Measurements from ENCODE around the gene ERICH6B. TPM values are rescaled to one million over a fixed set of nuclear protein-coding genes. Genes with fewer than 3 reads are reported as not detected.
"Not testable (repeated sequence)": the region's sequence is repeated elsewhere in the genome, so short reads cannot be mapped to it uniquely, and the experiment has no call there.

The ERICH6B gene
- total and polyA plus RNA-seq, 2 experiments from 2014 or later: 0.52 TPM; not detected in 1

DNA sequence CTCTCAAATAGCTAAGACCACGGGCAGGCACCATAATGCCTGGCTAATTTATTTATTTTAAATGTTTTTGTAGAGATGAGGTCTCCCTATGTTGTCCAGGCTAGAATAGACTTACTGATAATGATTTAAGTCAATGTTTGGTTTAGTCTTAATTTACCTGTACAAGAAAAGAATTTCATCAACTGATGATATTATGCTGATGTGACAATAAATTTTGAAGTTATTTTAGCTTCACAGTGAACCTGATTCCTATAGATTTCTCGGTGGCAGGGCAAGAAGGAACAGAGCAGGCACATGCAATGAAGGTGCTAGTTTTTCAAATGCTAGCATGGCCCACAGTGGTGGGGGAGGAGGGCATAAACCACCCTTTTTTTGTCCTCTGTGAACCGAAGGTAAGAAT, 44.0 kb upstream of the ERICH6B start:
- TF ChIP-seq EZH2 (IDR thresholded peaks at IDR 0.05; ENCODE audit: borderline replicate concordance) (no peak), CTCF (IDR thresholded peaks at IDR 0.05; ENCODE audit: poor library complexity) (no peak), EZH2phosphoT487 (IDR thresholded peaks at IDR 0.05; ENCODE audit: low read depth, severe bottlenecking, unreplicated experiment) (no peak)
- Histone ChIP-seq H3K9me3 (ENCODE audit: low read depth) (no peaks in the 10 kb centered on the region), H3K4me1 (ENCODE audit: insufficient read depth) (no peaks in the 10 kb centered on the region), H3K79me2 (no peaks in the 10 kb centered on the region), H3K36me3 (replicated peaks; ENCODE audit: insufficient read depth, low read depth) (no peaks in the 10 kb centered on the region), H4K20me1 (ENCODE audit: insufficient read depth, poor library complexity, severe bottlenecking) (no peaks in the 10 kb centered on the region), H3K9me2 (replicated peaks; ENCODE audit: insufficient read depth) (no peaks in the 10 kb centered on the region), H3K4me3 (no peak overlapping the region), H3K27ac (no peak overlapping the region), H3K27me3 (no peaks in the 10 kb centered on the region), H3K4me2 (no peak overlapping the region), H2AFZ (no peak overlapping the region)
- no peak for DNase-seq (ENCODE audit: low spot score)
- 84% methylated on average over 3 of the region's 3 CpGs for WGBS (ENCODE audit: low lambda C conversion rate, missing lambda C conversion rate)

DNA sequence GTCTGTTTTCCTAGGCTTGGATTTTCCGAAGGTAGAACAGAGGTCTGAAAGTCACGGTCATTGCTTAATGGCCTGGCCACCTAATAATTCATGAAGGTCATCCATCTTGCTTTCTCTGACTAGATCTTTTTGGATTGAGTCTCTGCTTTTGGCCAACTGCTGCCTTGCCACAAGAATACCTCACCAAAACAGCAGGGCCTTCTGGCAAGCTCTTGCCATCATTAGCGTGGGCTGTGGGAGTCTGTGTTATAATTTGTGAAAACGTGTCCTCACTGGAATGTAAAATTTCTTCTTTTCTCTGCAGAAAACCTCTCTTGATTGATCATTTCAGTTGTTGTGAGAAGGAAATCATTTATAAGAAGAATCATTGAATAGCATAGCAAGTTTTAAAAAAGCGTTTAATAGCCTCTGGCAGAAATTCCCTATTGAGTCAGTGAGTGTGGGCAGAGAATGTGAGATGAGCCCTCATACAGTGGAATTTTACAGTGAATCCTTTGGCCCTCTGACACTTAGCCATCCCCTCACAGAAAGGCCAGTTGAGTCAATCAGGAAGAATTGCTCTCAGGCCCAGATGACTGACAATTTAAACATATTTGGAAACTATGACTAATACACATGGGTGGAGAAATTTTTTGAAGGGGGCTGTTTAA, 43.2 kb upstream of the ERICH6B start:
- Histone ChIP-seq H3K27ac (no peak overlapping the region), H3K79me2 (no peaks in the 10 kb centered on the region), H3K36me3 (replicated peaks; ENCODE audit: insufficient read depth, low read depth) (no peaks in the 10 kb centered on the region), H3K27me3 (no peaks in the 10 kb centered on the region), H2AFZ (no peak overlapping the region), H3K4me3 (no peak overlapping the region), H3K4me1 (ENCODE audit: insufficient read depth) (no peaks in the 10 kb centered on the region), H4K20me1 (ENCODE audit: insufficient read depth, poor library complexity, severe bottlenecking) (no peaks in the 10 kb centered on the region), H3K9me2 (replicated peaks; ENCODE audit: insufficient read depth) (no peaks in the 10 kb centered on the region), H3K9me3 (ENCODE audit: low read depth) (no peaks in the 10 kb centered on the region), H3K4me2 (no peak overlapping the region)
- 86% methylated on average over 5 of the region's 5 CpGs for WGBS (ENCODE audit: low lambda C conversion rate, missing lambda C conversion rate)
- no peak for DNase-seq (ENCODE audit: low spot score)
- TF ChIP-seq EZH2 (IDR thresholded peaks at IDR 0.05; ENCODE audit: borderline replicate concordance) (no peak), EZH2phosphoT487 (IDR thresholded peaks at IDR 0.05; ENCODE audit: low read depth, severe bottlenecking, unreplicated experiment) (no peak), CTCF (IDR thresholded peaks at IDR 0.05; ENCODE audit: poor library complexity) (no peak)

GRCh38 chr13:45654633-45655349, 39.3 kb upstream of the ERICH6B start:
- H3K4me2 ChIP-seq: no peak overlapping the region
- 88% methylated on average over 5 of the region's 5 CpGs for WGBS (ENCODE audit: low lambda C conversion rate, missing lambda C conversion rate)

GRCh38 chr13:45645263-45645662, 29.7 kb upstream of the ERICH6B start:
- DNase-seq (ENCODE audit: low spot score); H3K4me1 ChIP-seq (ENCODE audit: insufficient read depth); H3K4me2 ChIP-seq; H2AFZ ChIP-seq; H3K9me3 ChIP-seq (ENCODE audit: low read depth); H4K20me1 ChIP-seq (ENCODE audit: insufficient read depth, poor library complexity, severe bottlenecking); H3K27ac ChIP-seq; H3K9me2 ChIP-seq (replicated peaks; ENCODE audit: insufficient read depth); H3K4me3 ChIP-seq; H3K36me3 ChIP-seq (replicated peaks; ENCODE audit: insufficient read depth, low read depth); H3K27me3 ChIP-seq; H3K79me2 ChIP-seq: not testable (repeated sequence)
- 80% methylated on average over 10 of the region's 17 CpGs for WGBS (ENCODE audit: low lambda C conversion rate, missing lambda C conversion rate)

More at GRCh38 chr13:45654633-45655349, 39.3 kb upstream of the ERICH6B start:
- H3K4me3 ChIP-seq: no peak overlapping the region
- H3K9me2 ChIP-seq (replicated peaks; ENCODE audit: insufficient read depth): no peaks in the 10 kb centered on the region
- no peaks in the 10 kb centered on the region for H3K36me3 ChIP-seq (replicated peaks; ENCODE audit: insufficient read depth, low read depth)
- no peak overlapping the region for H2AFZ ChIP-seq
- H3K27ac ChIP-seq: no peak overlapping the region
- no peak for DNase-seq (ENCODE audit: low spot score)
- no peaks in the 10 kb centered on the region for H3K79me2 ChIP-seq
- H4K20me1 ChIP-seq (ENCODE audit: insufficient read depth, poor library complexity, severe bottlenecking): no peaks in the 10 kb centered on the region
- H3K9me3 ChIP-seq (ENCODE audit: low read depth): no peaks in the 10 kb centered on the region
- no peaks in the 10 kb centered on the region for H3K27me3 ChIP-seq
- H3K4me1 ChIP-seq (ENCODE audit: insufficient read depth): no peaks in the 10 kb centered on the region
- no peak for TF ChIP-seq EZH2 (IDR thresholded peaks at IDR 0.05; ENCODE audit: borderline replicate concordance)
- no peak for TF ChIP-seq EZH2phosphoT487 (IDR thresholded peaks at IDR 0.05; ENCODE audit: low read depth, severe bottlenecking, unreplicated experiment)
- TF ChIP-seq CTCF (IDR thresholded peaks at IDR 0.05; ENCODE audit: poor library complexity): no peak

DNA sequence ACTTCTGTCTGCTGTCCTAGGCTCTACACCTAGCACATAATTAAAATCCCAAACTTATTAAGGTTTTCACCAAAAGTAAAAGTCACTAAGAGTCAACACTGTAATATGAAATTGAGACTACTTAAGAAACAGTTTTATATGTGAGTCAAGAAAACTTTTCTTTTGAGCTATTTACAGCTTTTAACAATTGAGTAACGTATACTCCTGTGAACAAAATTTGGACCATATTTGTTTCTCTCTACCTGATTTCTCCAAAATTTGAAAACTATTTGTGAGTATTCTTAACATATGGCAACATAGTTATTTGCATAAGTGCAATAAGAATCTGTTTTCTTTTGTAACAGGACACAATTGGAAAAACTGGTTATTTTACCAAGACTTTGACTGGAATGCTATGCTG, 26.6 kb upstream of the ERICH6B start:
- H3K27ac ChIP-seq; H3K4me2 ChIP-seq; H3K79me2 ChIP-seq; DNase-seq (ENCODE audit: low spot score); H3K27me3 ChIP-seq; H3K9me2 ChIP-seq (replicated peaks; ENCODE audit: insufficient read depth); H3K4me3 ChIP-seq; H3K4me1 ChIP-seq (ENCODE audit: insufficient read depth); H3K36me3 ChIP-seq (replicated peaks; ENCODE audit: insufficient read depth, low read depth); H4K20me1 ChIP-seq (ENCODE audit: insufficient read depth, poor library complexity, severe bottlenecking); H3K9me3 ChIP-seq (ENCODE audit: low read depth); H2AFZ ChIP-seq: not testable (repeated sequence)
- 88% methylated on average over 1 of the region's 1 CpG for WGBS (ENCODE audit: low lambda C conversion rate, missing lambda C conversion rate)

- H3K79me2 ChIP-seq; H3K9me3 ChIP-seq (ENCODE audit: low read depth); H2AFZ ChIP-seq; H3K4me2 ChIP-seq; DNase-seq (ENCODE audit: low spot score); H4K20me1 ChIP-seq (ENCODE audit: insufficient read depth, poor library complexity, severe bottlenecking); H3K9me2 ChIP-seq (replicated peaks; ENCODE audit: insufficient read depth); H3K36me3 ChIP-seq (replicated peaks; ENCODE audit: insufficient read depth, low read depth); H3K27ac ChIP-seq; H3K4me3 ChIP-seq; H3K4me1 ChIP-seq (ENCODE audit: insufficient read depth); H3K27me3 ChIP-seq: not testable (repeated sequence)
- 100% methylated on average over 1 of the region's 1 CpG for WGBS (ENCODE audit: low lambda C conversion rate, missing lambda C conversion rate)
Measured at GRCh38 chr13:45635291-45635690, 19.8 kb upstream of the ERICH6B start.
